GM12878 (cell line): ENCODE results near the gene TLE3. TPM values are rescaled to one million over a fixed set of nuclear protein-coding genes. Genes with fewer than 3 reads are reported as not detected.

Experiments
- ATAC-seq: fragments of 200-7000 bp; cut with Tn5 transposase; 3 replicates; pipeline ENCODE4 v1.9.1; 2020; ENCODE audit warnings: mild to moderate bottlenecking, moderate library complexity
- BruUV-seq: library from RNA; stranded (reverse); fragments of 400-500 nt; replicated peaks from 2 replicates; lab custom pipeline; 2021; lab: Mats Ljungman, UMichigan
- CTCF ChIA-PET: fragments of 300-600 bp; sonication (Branson Sonifier 250); formaldehyde crosslinking; extraction: SDS; loops from one replicate; lab custom pipeline; 2021; ENCODE audit warnings: inconsistent platforms; lab: Yijun Ruan, JAX
- POLR2A ChIA-PET: fragments of 350-600 bp; formaldehyde crosslinking; extraction: SDS; loops from one replicate; lab custom pipeline; 2021; ENCODE audit warnings: inconsistent platforms; lab: Charles Lee
- RAD21 ChIA-PET: fragments of 300-600 bp; sonication (Branson Sonifier 250); formaldehyde crosslinking; loops from one replicate; lab custom pipeline; 2023; ENCODE audit warnings: antibody characterized with exemption; ENCODE audit not compliant: unreplicated experiment; lab: Charles Lee
- SMC1A ChIA-PET: fragments of 300-600 bp; sonication (Branson Sonifier 250); formaldehyde crosslinking; loops from one replicate; lab custom pipeline; 2023; ENCODE audit not compliant: unreplicated experiment, uncharacterized antibody; lab: Charles Lee
- DNase-seq: peaks from one replicate; pipeline ENCODE4 v3.0.0-alpha.2; 2011; ENCODE audit warnings: low read depth, low spot score
- FAIRE-seq: peaks from 3 replicates; lab custom pipeline; 2011; peaks lifted over from hg19 to GRCh38; lab: Jason Lieb, UNC
- H2AFZ ChIP-seq: 2 replicates; pipeline ENCODE4 v1.6.0; 2011; ENCODE audit warnings: low read depth, low read length, control low read depth; ENCODE audit not compliant: control insufficient read depth
- H3K27ac ChIP-seq: 2 replicates; pipeline ENCODE4 v1.5.1; 2011; ENCODE audit warnings: control low read depth; ENCODE audit not compliant: control insufficient read depth, insufficient read depth
- H3K27me3 ChIP-seq, 2 experiments: replicated peaks in 1 of 2; 2 replicates each; pipeline versions ENCODE4 v1.6.0 to v1.6.1; 2011; ENCODE audit warnings: low read length in 1 of 2; ENCODE audit not compliant: control insufficient read depth in 2 of 2, insufficient read depth in 2 of 2
- H3K36me3 ChIP-seq, 2 experiments: 2 replicates each; pipeline ENCODE4 v1.5.1; 2011; ENCODE audit warnings: low read length in 1 of 2; ENCODE audit not compliant: control insufficient read depth in 2 of 2, insufficient read depth in 2 of 2
- H3K4me1 ChIP-seq: 2 replicates; pipeline ENCODE4 v1.6.1; 2011; ENCODE audit warnings: mild to moderate bottlenecking, low read length, moderate library complexity, mixed read lengths; ENCODE audit not compliant: control insufficient read depth, insufficient read depth
- H3K4me2 ChIP-seq: 2 replicates; pipeline ENCODE4 v1.6.0; 2011; ENCODE audit warnings: control low read depth; ENCODE audit not compliant: control insufficient read depth, insufficient read depth
- H3K4me3 ChIP-seq: fragments of 200-600 bp; sonication (generic); 2 replicates; pipeline ENCODE4 v1.5.1; 2016
- H3K79me2 ChIP-seq: 2 replicates; pipeline ENCODE4 v1.6.0; 2011; ENCODE audit warnings: low read length; ENCODE audit not compliant: control insufficient read depth, insufficient read depth
- H3K9ac ChIP-seq: 2 replicates; pipeline ENCODE4 v1.8.0; 2011; ENCODE audit warnings: low read length, control low read depth, mixed read lengths; ENCODE audit not compliant: control insufficient read depth, insufficient read depth
- H3K9me3 ChIP-seq: replicated peaks from 3 replicates; pipeline ENCODE4 v1.5.1; 2011; ENCODE audit warnings: mild to moderate bottlenecking, low read length; ENCODE audit not compliant: control insufficient read depth, insufficient read depth
- H4K20me1 ChIP-seq: 2 replicates; pipeline ENCODE4 v1.6.0; 2011; ENCODE audit not compliant: control insufficient read depth, insufficient read depth
- CBX5 ChIP-seq: sonication (generic); IDR thresholded peaks from 2 replicates; pipeline ENCODE4 v1.6.1; 2016; ENCODE audit warnings: low read depth, moderate library complexity, mild to moderate bottlenecking, inconsistent platforms
- EED ChIP-seq: sonication (generic); IDR thresholded peaks from 2 replicates; pipeline ENCODE4 v1.6.1; 2016; ENCODE audit warnings: antibody characterized with exemption, low read depth
- FOXK2 ChIP-seq: fragments of 450-650 bp; IDR thresholded peaks from 2 replicates; pipeline ENCODE4 v1.6.1; 2017; ENCODE audit warnings: mild to moderate bottlenecking, moderate library complexity
- FOXM1 ChIP-seq: IDR thresholded peaks from 2 replicates; pipeline ENCODE4 v1.6.1; 2012; ENCODE audit warnings: low read depth, mild to moderate bottlenecking, inconsistent platforms, low read length, moderate library complexity
- JUNB ChIP-seq: IDR thresholded peaks from 2 replicates; pipeline ENCODE4 v1.6.1; 2016; ENCODE audit warnings: antibody characterized with exemption, mild to moderate bottlenecking
- KDM1A ChIP-seq: fragments of 200-600 bp; sonication (generic); IDR thresholded peaks from 2 replicates; pipeline ENCODE4 v1.6.1; 2016; ENCODE audit warnings: borderline replicate concordance
- MXI1 ChIP-seq: fragments of 150-350 bp; IDR thresholded peaks from 2 replicates; pipeline ENCODE4 v1.6.1; 2011; ENCODE audit warnings: low read depth, mild to moderate bottlenecking, inconsistent platforms, low read length, improper control_type of control experiment
- NFIC ChIP-seq: IDR thresholded peaks from 2 replicates; pipeline ENCODE4 v1.6.1; 2012; ENCODE audit warnings: low read depth, mild to moderate bottlenecking, inconsistent platforms, low read length, moderate library complexity
- NKRF ChIP-seq: fragments of 450-650 bp; conservative IDR thresholded peaks from 2 replicates; pipeline ENCODE4 v1.6.1; 2017; ENCODE audit warnings: mild to moderate bottlenecking, moderate library complexity
- PAX8 ChIP-seq: fragments of 450-650 bp; IDR thresholded peaks from 2 replicates; pipeline ENCODE4 v1.6.1; 2017; ENCODE audit warnings: mild to moderate bottlenecking, moderate library complexity
- POU2F2 ChIP-seq: IDR thresholded peaks from 3 replicates; pipeline ENCODE4 v1.6.1; 2011; ENCODE audit warnings: low read depth, mild to moderate bottlenecking, low read length, borderline replicate concordance
- RUNX3 ChIP-seq: IDR thresholded peaks from 2 replicates; pipeline ENCODE4 v1.6.1; 2012; ENCODE audit warnings: low read length, inconsistent platforms
- SMAD1 ChIP-seq: fragments of 450-650 bp; IDR thresholded peaks from 2 replicates; pipeline ENCODE4 v1.6.1; 2018; ENCODE audit warnings: mild to moderate bottlenecking, low read depth; ENCODE audit not compliant: partially characterized antibody
- USF1 ChIP-seq: IDR thresholded peaks from 2 replicates; pipeline ENCODE4 v1.6.1; 2011; ENCODE audit warnings: borderline replicate concordance, low read depth, mild to moderate bottlenecking, moderate library complexity, mixed read lengths, low read length; ENCODE audit not compliant: insufficient read depth; ENCODE audit errors: extremely low read length
- YBX1 ChIP-seq: fragments of 450-650 bp; IDR thresholded peaks from 2 replicates; pipeline ENCODE4 v1.6.1; 2016; ENCODE audit warnings: antibody characterized with exemption
- ZBTB11 ChIP-seq: fragments of 450-650 bp; formaldehyde crosslinking; IDR thresholded peaks from 2 replicates; pipeline ENCODE4 v1.5.0; 2022; ENCODE audit warnings: mild to moderate bottlenecking, missing genetic modification characterization
- ZSCAN29 ChIP-seq: fragments of 450-650 bp; IDR thresholded peaks from 2 replicates; pipeline ENCODE4 v1.6.1; 2017; ENCODE audit warnings: mild to moderate bottlenecking, moderate library complexity
- WGBS: methylation state at CpG from one replicate; pipeline ENCODE4 v1.1.6; 2016; ENCODE audit warnings: low lambda C conversion rate; ENCODE audit not compliant: insufficient replicate concordance, insufficient coverage; ENCODE audit errors: missing lambda C conversion rate; 5-methylcytosine and 5-hydroxymethylcytosine counted together
- in situ Hi-C: fragments of 300-500 bp; cut with MboI; formaldehyde crosslinking; loops from 9 replicates; pipeline ENCODE4 v1.14.3; 2018; ENCODE audit warnings: mixed read lengths
- intact Hi-C: fragments of 100-400 bp; cut with micrococcal nuclease; formaldehyde crosslinking; loops from one replicate; pipeline ENCODE4 v1.14.2; 2022; ENCODE audit not compliant: unreplicated experiment
- polyA plus RNA-seq, 11 experiments: library from polyadenylated mRNA; depleted of rRNA in 4 of 11; unstranded in 6 of 11; stranded (reverse) in 5 of 11; fragments of >200 nt; fragmentation: Nextera tagmentation in 4 of 11; fragmentation: Illumina TruSeq in 1 of 11; extraction: Ambion mirVana in 4 of 11; extraction: Trizol in 1 of 11; gene quantifications; 1 replicate in 1 of 11; 2 replicates in 10 of 11; pipeline versions ENCODE4 v1.2.1 to v1.2.3, GENCODE V29; 2011 to 2016; ENCODE audit warnings: inconsistent platforms in 2 of 11, missing spikeins in 2 of 11, low read depth in 1 of 11
- total RNA-seq, 4 experiments: library from RNA; depleted of rRNA in 3 of 4; stranded (reverse); fragments of >200 nt in 3 of 4; fragmentation: Illumina TruSeq in 1 of 4; extraction: Trizol in 1 of 4; gene quantifications; 2 replicates each; pipeline versions ENCODE4 v1.2.1 to v1.2.3, GENCODE V29; 2013 to 2021

Gene TLE3
- total and polyA plus RNA-seq, 10 of the 15 experiments (the other 5 are each of a cell fraction or from before 2014, with no cell fraction given): 1.2 to 65.5 (median 9.7) TPM

DNA sequence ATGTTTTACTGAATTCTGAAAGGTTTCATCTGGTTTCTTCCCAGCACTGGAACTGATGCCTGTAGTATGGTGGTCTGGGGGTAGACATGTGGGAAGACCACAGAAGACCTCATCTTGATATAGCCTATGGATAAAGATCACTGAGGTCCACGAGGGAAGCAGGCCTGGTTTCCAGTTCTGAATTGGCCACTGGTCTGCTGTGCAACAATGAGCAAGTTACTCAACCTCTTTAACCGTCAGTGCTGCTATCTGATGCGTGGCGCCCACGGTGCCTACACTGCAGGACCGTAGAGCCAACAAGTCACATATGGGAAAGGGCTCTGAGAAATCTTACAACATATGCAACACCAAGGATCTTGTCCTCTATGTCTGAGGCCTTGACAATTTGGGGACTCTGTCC is 13.3 kb downstream of the TLE3 start (continued):
- TF ChIP-seq USF1 (no peak), MXI1 (no peak), KDM1A (no peak), YBX1 (no peak), ZSCAN29 (no peak)
- TF ChIP-seq, all 136 proteins: peak for 0

- H4K20me1 ChIP-seq: peaks cover 12% of the 10 kb centered on the region; the same call in 1 of the 2 replicates
- H3K9me3 ChIP-seq: no peaks in the 10 kb centered on the region
- H3K9ac ChIP-seq: no peak overlapping the region
- BruUV-seq: no TSS peak
- ChIA-PET SMC1A (interaction anchor here (1.7 kb wide), 1 partner anchor 49 kb away, joined by 3 read pairs; no protein-coding TSS in a partner anchor), RAD21 (no interaction called here), POLR2A (no interaction called here), CTCF (no interaction called here)
- ATAC-seq (peak; percentile 89), FAIRE-seq (peak; percentile 97), DNase-seq (peak; percentile 49)
- no peak overlapping the region for H2AFZ ChIP-seq
- H3K36me3 ChIP-seq: peaks cover 11 to 20% of the 10 kb centered on the region in 2 experiments
- no peaks in the 10 kb centered on the region for H3K27me3 ChIP-seq
- no peak overlapping the region for H3K27ac ChIP-seq
- H3K4me2 ChIP-seq: peak overlapping the region; percentile 19
- H3K4me1 ChIP-seq: peaks cover 27% of the 10 kb centered on the region
- 0% methylated on average over 1 of the region's 1 CpG for WGBS
- in situ Hi-C loops (no loop called here), intact Hi-C loops (no loop called here)
- H3K79me2 ChIP-seq: peaks cover 9% of the 10 kb centered on the region
- H3K4me3 ChIP-seq: peak overlapping the region; percentile 24; the same call in 1 of the 2 replicates
- TF ChIP-seq FOXK2 (no peak), ZBTB11 (CRISPR knock-in tag) (no peak), CBX5 (no peak), NKRF (no peak), USF1 (no peak), SMAD1 (no peak), EED (0 out of 2 replicates have a peak, but pooled peaks have one; percentile 38), JUNB (peak; percentile 56), PAX8 (no peak), NFIC (0 out of 2 replicates have a peak, but pooled peaks have one; percentile 45), FOXM1 (no peak), RUNX3 (peak; percentile 84), POU2F2 (peak; percentile 27; the same call in 1 of the 3 replicates)
Measured at GRCh38 chr15:70083946-70084345, 13.8 kb downstream of the TLE3 start.
